Stimulated activated CD4-positive, alpha-beta T cell treated with anti-CD3 and anti-CD28 coated beads, Interleukin-4, amount 100 ng/mL, for 48 hours (primary cell): Measurements from ENCODE around the gene RASAL2.
A peak's percentile ranks its signal among the peaks of the same experiment; 100 is the strongest.
"Not testable (repeated sequence)": the region's sequence is repeated elsewhere in the genome, so short reads cannot be mapped to it uniquely, and the experiment has no call there.

Experiments used
- DNase-seq, 2 donors: peaks; one replicate each; pipeline ENCODE4 v3.0.0-alpha.2; 2020; ENCODE audit warnings: low read depth in 2 of 2

RASAL2 gene

DNA sequence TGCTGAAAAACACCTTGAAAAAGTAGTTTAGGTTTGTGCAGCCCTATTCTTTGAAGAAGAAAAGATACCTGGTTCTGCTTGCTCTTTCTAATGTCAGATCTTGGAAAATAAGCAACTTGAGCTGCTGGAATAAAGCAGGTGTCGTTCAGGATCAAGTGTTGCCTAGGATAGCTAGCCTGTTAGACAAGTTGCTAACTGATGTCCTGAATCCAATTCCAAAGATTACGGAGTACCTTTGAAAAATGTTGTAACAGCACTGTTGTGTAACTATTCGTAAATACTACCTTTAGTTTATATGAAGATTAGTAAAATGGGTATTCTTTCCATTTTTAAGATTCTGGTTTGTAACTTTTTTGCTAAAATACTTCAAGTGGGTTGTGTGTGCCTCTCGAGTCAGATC lies 251.3 kb downstream of the RASAL2 start:
- DNase-seq, result no peak

DNA sequence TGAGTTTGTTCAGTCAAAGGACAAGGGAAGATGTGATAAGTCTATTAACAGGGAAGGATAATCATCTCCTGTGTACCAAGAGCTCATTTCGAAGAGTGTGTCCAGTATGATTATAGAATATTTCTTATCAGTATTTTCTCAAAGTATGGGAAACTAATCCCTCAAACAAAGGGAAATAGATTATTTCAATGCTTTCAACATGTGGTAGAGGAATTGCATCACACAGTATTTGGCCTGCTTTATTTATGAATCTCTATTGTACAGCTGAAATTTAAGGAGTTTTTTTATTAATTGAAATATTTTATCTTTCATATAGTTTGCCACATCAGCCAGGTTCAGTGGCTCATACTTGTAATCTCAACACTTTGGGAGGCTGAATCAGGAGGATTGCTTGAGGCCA lies 251.9 kb downstream of the RASAL2 start:
- no peak for DNase-seq

DNA sequence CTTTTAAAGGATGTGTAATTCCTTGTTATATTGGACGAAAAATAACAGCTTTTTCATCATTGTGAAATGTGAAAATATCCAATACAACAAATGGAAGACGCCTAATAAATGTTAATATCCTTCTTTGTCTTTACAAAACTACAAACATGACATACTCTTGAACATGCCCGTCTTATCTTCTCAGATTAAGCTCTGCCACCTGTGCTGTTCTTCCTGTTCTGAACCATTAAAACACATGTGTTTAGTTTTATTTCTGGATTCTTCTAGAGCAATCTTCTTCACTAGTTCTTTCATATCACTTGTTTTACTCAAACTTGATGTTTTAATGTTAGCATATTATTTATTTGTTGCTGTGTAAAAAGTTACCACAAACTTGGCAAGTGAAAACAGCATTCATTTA lies 255.9 kb downstream of the RASAL2 start:
- no peak for DNase-seq

DNA sequence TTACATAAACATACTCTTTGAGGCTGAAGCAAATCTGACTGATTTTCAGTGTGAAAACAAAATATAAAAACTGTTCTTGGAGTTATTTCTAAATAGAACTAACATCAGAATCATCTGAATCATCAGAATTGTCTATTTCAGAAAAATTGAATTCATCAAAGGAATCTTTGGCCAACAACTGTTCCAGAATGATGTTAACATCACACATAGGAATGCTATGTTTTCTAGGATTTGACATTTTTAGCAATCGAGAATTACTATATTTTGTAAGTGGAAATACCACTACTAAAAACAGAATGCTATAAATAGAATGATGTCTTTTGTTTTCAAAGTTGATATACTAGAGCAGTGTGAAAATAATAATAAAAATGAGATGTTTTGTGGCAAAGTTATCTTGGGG lies 258.0 kb downstream of the RASAL2 start:
- not testable (repeated sequence) for DNase-seq

DNA sequence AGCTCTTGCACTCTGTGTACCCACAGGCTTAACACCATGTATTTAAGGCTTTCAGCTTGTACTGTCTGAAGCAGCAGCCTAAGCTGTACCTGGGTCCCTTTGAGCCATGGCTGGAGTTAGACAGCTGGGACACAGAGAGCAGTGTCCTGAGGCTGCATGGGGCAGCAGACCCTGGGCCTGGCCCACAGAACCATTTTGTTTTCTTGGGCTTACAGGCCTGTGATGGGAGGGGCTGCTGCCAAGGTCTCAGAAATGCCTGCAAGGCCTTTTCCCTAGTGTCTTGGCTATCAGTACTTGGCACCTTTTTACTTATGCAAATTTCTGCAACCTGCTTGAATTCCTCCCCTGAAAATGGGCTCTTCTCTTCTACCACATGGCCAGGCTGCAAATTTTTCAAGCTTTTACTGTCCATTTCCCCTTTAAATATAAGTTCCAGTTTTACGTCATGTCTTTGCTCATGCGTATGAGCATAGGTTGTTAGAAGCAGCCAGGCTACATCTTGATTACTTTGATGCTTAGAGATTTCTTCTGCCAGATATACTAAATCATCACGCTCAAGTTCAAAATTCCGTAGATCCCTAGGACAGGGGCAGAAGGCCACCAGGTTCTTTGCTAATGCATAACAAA lies 259.0 kb downstream of the RASAL2 start:
- no peak for DNase-seq

DNA sequence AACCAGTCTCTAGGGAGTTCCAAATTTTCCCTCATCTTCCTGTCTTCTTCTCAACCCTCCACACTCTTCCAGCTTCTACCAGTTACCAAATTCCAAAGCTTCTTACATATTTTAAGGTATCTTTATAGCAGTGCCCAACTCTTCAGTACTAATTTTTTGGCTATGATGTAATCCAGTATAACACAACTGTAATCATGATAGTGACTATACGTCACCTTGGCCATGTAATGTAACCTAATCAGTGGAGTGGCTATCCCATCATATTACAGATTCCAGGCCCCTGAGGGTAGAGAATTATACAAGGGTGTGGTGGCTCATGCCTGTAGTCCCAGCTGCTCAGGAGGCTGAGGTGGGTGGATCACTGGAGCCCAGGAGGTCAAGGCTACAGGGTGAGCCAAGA lies 259.6 kb downstream of the RASAL2 start:
- DNase-seq, result no peak

DNA sequence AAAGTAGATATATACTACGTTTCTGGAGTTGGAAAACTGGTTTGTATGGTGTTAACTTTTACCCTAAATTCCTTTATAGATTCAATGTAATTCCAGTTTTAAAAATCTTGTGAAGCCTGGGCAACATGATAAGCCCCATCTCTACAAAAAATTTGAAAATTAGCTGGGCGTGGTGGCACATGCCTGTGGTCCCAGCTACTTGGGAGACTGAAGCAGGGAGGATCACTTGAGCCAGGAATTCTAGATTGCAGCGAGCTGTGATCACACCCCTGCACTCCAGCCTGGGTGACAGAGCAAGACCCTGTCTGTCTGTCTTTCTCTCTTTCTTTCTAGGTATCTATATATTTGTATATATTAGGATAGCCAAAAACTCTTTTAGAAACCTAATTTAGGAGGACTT lies 260.9 kb downstream of the RASAL2 start:
- DNase-seq, result no peak

DNA sequence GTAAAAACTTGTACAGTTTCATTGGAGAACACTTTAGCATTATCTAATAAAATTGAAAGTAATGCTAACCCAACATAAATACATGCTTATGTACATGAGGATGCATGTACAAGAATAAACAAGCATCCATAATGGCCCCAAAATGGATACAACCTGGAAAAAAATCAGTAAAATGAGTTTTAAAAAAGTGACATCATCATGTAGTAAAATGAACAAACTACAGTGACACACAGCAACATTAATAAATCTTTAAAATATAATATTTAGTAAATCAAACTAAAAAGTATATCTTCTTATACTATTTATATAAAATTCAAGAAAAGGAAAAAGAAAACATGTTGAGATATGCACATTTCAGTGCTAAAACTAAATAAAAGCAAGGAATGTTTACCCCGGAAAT lies 262.4 kb downstream of the RASAL2 start:
- DNase-seq, result no peak

DNA sequence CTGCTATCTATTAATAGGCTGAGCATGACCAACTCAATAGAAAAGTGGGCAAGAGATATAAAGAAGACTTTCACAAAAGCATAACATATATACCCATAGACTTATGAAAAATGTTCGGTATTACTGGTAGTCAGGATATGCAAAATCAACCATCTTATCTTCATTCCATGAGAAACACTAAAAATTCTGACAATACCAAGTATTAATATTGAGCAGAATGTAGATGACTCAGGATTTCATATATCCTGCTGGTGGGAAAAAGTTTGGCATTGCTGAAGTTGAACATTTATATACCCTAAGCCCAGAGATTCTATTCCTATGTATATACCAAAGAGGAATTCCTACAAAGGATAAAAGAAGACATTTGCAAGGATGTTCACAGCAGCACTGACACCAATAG lies 264.6 kb downstream of the RASAL2 start:
- no peak for DNase-seq

DNA sequence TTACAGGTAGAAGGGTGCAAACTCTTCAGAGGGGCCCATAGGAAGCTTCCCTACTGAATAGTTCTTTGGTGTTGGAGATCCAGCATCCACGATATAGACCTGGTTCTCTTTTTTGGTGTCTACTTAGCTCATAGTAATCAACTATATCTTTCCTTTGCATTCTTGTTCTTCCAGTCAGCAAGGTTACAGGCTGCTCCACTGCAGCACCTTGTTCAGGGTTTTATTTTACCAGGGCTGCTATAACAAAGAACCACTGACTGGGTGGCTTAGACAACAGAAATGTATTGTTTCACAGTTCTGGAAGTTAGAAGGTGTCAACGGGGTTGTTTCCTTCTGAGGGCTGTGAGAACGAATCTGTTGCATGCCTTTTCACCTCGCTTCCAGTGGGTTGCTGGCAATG lies 266.5 kb downstream of the RASAL2 start:
- DNase-seq, result no peak

DNA sequence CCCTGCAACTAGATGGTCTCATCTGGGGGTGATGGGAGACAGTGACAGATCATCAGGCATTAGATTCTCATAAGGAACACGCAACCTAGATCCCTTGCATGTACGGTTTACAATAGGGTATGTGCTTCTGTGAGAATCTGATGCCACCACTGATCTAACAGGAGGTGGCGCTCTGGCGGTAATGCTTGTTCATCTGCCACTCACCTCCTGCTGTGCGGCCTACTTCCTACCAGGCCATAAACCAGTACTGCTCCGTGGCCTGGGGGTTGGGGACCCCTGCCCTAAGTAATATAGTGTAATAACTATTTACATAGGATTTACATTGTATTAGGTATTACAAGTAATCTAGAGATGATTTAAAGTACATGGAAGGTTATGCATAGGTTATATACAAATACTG lies 267.9 kb downstream of the RASAL2 start:
- DNase-seq, result no peak

DNA sequence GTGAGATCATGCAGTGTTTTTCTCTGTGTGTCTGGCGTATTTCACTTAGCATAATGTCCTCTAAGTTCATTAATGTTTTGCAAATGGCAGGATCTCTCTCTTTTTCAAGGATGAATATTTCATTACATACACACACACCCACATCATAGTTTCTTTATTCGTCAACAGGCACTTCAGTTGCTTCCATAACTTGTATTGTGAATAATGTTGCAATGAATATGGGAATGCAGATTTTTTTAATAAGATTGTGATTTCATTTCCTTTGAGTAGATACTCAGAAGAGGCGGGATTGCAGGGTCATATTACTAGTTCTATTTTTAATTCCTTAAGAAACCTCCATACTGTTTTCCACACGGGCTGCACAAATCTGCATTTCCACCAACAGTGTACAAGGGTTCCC lies 268.8 kb downstream of the RASAL2 start:
- no peak for DNase-seq

DNA sequence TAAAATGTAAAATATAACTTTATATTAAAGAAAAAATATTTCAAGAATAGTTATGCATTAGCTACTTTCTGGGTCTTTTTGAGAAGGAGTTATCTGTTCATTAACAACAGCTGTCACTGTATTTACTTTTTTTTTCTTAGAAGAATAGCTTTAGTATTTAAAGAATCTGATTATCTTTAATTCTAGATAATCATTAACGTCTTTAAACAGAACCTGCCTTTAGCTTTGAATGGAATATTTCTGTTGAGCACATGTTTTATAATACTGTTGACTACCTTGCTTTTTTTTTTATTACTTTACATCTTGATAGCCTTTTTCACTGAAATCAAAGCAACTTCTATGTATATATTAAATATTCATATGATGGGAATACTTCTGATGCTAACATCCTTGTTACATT lies 270.9 kb downstream of the RASAL2 start:
- DNase-seq, result no peak

DNA sequence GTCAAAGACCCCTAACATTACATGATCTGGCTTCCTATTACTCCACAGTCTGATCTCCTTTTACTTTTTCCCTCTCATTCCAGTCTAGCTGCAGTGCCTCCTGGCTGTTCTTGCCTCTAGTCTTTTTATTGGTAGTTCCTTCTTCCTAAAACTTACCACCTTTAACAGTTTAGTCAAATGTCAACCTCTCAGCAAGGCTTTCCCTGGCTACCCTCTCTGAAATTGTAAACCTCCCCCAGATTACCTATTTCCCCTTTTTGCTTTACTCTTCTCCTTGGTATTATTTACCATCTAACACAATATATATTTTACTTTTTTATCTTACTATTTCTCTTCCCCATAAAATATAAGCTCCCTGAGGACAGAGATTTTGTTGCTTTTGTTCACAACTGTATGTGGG lies 273.2 kb downstream of the RASAL2 start:
- DNase-seq, result no peak

DNA sequence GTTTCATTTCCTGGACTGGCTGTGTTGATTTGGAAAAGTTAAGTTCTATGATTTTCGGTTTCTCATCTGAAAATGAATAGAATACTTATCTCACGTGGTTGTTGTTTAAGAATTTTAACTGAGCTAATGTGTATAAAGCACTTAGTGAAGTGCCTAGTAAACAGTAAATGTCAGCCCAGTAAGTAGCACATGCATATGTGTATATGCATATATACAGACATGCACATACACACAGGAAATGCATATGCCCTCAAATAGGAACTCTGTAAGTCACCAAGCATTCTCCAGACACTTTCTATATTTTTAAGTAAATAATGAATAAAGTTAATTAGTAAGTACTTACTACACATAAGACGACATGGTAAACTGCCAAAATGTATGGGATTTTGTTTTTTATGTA lies 274.3 kb downstream of the RASAL2 start:
- no peak for DNase-seq

DNA sequence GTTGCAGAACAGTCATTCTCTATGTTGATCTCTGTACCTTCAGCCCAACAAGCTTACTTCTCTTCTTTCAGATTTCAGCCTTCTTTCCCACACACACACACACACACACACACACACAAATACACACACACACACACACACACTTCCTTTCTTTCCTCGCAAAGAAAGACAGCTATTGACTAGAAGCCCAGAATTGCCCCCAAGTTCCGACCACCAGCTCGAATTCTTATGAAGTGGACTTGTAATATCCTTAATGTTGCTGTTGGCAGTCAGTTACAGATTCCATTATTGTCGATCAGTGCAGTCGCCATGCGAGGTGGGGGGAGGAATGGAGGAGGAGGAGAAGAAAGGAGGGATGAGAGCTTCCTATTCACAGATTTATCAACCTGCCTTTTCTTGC lies 277.3 kb downstream of the RASAL2 start:
- no peak for DNase-seq

DNA sequence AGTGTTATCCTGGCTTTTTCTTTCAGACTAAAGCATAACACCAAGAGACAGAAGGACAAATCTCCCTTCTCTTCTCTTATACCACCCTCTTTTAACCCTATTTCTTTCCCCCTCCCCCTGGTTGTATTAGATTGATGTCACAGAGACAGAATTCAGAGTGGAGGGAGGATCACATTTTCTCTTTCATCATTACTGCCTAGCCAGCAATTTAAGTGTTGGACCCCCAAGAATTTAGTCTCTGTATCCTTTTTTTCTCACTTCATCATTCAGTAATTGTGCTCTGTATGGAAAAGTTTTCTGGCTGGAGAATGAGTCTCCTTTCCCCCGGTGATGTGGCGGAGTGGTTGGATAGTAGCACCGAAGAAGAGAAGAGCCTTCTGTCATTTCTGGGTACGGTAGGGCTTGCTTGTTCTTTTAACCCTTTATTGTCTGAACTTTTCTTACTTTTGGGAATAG lies 278.1 kb downstream of the RASAL2 start:
- no peak for DNase-seq

DNA sequence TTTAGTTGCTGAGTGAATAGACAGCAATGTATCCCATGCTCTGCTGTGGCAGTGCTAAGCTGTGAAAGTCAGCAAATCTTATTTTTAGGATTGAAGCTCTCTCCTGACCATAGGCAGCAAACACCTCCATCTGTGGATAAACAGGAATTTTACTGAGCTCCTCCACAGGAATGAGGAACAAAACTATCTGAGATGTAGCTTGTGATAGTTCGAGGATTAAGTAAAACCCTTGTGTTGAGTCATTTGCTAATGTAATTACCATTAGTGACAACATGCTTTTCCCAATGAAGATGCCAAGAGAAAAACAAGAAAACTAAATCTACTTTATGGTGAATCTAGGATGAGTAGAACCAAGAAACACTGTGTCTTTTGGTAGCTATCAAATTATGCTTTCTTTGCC lies 280.1 kb downstream of the RASAL2 start:
- DNase-seq, result no peak

DNA sequence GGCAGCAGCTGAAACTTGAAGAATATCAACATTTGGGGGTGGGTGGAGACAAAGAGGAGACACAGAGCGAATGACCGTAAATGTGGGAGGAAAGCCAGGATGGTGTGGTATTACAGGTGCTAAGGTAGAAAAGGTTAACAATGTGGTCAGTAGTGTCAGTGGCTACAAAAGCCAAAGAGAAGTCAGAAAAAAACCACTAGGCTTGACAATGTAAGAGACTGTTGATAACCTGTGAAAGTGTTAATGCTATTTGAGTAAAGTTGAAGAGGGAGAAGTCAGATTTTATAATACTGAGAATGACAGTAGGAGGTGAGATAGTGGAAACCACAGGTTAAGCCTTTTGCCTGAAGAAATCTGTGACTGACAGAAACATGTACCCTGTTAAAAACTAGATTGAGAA lies 282.1 kb downstream of the RASAL2 start:
- no peak for DNase-seq

DNA sequence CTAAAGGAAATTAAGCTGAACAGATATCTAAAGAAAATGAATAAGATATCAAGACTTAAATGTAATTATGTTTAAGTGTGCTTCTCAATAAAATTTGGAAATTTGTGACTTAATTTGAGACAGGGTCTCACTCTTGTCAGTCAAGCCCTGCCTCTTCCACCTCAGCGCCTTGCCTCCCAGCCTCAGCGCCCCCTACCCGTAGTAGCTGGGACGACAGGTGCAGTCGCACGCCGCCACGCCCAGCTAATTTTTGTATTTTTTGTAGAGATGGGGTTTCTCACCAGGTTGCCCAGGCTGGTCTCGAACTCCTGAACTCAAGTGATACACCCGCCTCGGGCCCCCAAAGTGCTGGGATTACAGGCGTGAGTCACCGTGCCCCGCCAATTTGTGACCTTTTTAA lies 285.9 kb downstream of the RASAL2 start:
- DNase-seq, result peak in 1 of 2 donors; percentile 3

DNA sequence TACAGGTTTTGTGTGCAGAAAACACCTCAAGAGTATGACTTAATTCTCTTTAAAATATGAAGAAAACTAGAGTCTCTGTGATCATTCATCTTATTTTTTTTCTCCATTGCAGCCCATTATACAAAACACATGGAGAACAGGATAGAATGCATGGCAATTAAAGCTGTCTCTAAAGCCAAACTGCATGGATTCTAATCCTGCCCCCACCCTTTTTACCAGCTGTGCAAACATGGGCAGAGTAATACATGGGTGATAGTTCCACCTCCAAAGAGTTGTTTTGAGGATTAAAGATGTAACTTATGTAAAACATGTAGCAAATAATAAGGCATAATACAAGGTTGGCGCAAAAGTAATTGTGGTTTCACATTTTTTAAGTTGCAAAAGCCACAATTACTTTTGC lies 288.5 kb downstream of the RASAL2 start:
- DNase-seq, result no peak

DNA sequence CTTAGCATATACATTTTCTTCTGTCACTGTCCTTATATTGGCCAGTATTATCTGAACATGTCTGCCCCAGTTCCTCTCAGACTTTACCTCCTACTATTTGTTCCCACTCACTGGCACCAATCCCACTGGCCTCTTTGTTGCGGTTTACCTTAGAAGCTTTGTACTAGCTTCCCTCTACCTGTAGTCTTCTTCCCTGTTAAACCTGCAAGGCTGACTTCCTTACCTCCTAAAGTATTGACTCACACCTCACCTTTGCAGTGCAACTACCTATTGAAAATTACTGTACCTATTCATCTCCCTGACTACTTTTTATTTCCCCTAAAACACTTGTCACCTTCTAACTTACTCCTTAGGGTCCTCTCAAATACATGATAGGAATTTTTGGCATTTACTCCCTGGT lies 291.8 kb downstream of the RASAL2 start:
- no peak for DNase-seq

DNA sequence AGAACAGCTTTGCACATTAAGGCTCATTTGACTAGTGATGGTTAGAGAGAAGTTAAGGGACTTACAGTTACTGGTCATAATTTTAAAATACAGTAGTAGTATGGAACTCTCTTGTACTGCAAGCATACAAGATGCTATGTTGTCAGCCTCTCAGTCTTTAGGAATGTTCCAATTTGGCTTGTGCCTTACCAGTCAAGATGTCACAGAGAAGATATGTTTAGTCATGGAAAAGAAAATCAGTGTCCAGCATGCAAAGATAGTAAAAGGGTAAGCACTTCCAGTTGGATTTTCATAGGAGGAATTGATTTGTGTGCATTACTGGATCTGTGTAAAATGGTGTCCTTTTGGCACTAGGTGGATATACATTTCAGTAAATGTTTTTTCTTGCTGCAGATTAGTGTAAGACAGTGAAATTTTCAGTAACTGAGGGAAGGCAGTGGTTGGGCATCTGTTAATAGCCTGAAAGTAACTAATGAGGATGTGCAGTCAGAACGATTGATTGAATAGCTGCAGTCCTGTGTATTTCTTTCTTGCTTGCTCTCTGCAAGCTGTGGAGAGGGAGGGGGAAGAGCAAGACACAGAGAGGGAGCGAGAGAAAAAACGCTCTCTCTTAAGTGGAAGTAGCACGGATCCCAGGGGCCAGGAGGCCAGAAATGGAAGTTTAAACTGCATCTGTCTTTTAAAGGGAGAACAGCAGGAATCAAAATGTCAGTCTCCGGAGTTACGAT lies 294.7 kb downstream of the RASAL2 start:
- DNase-seq, result no peak

DNA sequence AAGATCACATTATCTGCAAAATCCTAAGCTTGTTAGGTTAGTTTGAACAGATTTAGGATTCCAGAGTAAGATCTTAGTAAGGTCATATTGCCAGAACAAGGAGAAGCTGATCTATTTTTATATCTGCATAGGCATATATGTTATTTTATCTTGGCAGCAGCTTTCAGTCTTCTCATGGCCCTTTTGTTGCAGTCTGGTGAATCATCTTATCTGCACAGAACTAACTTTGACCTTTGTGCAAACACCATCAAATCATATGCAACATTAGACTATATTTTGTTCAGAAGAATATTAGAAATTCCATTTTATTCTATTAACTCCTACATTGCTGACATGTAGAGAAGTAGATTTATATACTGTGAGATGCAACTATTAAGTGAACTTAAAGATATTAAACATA lies 295.5 kb downstream of the RASAL2 start:
- no peak for DNase-seq
